HG02885 (cell line): ENCODE data around the gene ZNF423.

Experiments used
- ATAC-seq: cut with Tn5 transposase; IDR thresholded peaks from one replicate; pipeline ENCODE4 v1.9.1; 2021; ENCODE audit warnings: mild to moderate bottlenecking; ENCODE audit not compliant: unreplicated experiment, poor library complexity

ZNF423 gene

DNA sequence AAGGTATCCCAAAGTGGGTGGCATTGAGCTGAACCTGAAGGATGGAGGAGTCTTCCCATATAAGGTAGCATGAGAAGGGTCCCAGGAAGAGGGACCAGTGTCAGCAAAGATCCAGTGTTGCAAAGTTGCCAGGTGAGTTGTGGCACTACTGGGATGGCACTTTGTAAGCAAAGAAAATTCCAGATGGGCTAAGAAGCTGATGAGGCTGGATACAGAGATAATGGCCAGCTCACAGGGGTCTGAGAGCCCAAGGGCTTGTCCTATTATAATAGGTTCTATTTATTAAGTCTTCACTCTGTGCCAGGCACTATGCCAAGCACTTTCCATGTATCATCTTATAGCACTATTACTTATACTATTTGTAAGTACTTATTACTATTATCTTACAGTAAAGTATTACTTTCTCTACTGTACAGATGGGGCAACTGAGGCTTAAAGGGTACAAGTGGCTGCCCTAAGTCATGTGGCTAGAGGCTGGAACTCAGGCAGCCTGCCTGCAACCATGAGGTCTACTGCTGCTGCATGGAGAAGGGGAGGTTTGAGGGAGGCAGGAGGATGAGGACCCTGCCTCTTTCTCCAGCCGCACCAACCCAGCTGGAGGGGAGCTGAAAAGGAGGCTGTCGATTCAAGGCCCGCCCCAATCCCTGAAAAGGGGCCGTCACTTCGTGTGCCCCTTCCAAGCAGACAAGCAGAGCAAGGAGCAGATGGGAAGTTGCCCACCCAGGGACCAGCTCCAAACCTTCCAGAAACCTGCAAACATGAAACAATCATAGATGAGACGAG is 395.8 kb downstream of the ZNF423 start:
- ATAC-seq, result no peak

DNA sequence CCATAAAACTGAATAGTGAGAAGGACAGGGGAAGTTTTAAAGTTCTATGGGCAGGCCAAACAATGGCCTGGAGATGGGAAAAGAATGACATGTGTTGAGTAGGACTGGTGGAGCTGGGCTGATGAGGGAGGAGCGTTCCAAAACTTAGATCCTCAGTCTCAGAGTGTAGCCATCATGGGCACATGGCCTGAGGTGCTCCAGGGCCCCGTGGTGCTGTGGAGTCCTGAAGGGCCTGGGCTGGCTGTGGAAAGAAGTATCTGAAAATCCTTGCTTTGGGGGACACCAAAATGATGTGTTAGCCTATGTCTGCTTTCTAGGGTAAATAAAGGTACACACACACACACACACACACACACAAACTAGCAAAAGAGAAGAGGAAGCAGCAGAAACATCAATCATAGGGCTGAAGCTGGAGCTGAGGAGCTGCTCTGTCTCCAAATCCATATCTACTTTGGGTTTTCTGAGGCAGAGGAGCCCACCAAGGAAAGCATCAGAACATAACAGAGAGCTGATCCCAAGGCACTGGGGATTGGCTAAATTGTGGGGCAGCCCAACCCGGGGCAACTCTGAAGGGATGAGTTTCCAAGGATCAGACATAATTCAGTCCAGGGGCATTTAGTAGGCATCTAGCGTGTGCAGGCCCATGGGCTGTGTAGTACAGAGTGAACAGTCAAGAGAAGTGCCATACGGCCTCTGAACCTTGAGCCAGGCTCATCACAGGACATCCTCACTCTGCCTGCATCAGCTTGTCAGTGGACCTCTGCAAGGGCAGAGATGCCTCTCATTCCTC is 397.1 kb downstream of the ZNF423 start:
- ATAC-seq, result no peak

DNA sequence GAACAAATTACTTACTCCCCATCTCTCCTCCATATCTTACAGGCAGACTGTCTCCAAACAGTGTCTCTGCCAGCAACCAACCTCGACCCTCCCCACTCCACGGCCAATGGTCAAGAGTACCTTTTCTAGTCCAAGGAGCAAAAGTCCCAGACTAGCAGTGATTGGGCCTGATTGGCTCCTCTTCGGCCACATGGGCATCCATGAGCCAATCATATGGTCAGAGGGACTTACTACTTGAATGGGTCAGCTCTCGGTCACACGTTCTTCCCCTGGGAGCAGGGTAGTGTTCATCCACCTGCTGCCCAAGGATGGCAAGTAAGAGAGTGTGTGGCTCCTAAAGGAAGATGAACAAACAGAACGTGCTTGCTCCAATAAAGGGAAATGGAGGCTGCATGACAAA is 397.7 kb downstream of the ZNF423 start:
- ATAC-seq, result no peak

DNA sequence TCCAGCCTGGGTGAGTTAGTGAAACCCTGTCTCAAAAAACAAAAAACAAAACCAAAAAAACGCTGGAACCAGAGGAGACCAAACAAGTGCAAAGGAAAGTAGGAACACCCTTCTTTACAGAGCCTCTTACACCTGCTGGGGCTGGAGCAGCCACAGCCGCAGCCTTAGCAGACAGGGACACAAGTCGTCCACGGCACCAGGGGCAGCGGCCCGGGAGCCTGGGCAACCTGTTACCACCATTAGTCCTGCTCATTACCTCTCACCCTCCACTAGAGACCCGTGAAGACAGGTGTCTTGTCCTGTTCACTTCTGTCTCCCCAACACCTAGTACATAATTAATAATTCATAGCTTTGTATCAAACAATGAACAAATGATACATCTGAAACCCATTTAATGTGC is 398.7 kb downstream of the ZNF423 start:
- ATAC-seq, result no peak

DNA sequence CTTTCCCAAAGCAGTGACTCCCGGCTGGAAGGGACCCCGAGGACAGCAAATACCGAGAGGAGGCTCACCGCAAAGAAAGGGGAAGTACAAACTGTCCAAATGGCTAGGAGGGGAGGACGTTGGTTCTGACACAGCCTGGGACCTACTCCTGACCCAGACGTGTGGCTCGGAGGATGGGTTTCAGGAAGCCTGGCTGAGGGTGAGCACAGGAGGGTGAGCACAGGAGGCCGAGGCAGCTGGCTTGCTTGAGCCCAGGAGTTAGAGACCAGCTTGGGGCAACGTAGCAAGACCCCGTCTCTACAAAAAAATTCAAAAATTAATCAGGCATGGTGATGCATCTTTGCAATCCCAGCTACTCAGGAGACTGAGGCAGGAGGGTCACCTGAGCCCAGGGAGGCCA is 399.1 kb downstream of the ZNF423 start:
- ATAC-seq, result no peak

DNA sequence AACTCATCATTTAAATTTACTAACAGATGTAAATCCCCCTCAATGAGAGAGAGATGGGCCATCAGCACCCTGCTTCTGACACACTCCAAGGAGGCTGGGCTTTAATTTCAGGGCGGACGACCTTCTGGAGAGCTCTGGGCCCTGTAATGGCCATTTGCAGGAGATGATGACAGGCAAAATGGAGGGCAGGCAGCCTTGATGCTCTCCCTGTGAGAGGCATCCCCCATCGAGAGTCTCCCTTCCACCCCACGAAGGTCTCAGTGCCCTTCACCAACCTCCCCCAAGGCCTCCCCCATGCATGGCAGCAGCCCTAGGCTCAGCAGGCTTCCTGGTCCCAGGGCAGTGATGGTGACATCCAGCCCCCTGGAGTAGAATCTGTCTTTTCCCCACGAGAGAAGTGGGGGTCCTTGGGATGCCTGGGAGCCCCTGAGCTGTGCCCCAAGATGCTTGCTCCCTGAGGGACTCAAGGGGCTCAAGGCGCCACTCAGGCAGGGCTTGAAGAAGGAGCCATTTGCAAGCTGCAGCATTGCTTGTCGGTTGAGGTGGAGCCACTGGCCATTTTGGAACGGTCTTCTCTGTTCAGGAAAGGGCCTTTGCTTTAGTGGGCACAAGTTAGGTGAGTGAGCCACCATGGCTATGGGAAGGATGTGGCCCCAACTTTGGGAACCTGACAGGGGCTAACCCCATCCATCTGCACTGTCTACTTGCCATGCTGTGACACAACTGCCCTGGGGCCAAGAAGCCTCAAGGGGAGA is 399.7 kb downstream of the ZNF423 start:
- no peak for ATAC-seq

DNA sequence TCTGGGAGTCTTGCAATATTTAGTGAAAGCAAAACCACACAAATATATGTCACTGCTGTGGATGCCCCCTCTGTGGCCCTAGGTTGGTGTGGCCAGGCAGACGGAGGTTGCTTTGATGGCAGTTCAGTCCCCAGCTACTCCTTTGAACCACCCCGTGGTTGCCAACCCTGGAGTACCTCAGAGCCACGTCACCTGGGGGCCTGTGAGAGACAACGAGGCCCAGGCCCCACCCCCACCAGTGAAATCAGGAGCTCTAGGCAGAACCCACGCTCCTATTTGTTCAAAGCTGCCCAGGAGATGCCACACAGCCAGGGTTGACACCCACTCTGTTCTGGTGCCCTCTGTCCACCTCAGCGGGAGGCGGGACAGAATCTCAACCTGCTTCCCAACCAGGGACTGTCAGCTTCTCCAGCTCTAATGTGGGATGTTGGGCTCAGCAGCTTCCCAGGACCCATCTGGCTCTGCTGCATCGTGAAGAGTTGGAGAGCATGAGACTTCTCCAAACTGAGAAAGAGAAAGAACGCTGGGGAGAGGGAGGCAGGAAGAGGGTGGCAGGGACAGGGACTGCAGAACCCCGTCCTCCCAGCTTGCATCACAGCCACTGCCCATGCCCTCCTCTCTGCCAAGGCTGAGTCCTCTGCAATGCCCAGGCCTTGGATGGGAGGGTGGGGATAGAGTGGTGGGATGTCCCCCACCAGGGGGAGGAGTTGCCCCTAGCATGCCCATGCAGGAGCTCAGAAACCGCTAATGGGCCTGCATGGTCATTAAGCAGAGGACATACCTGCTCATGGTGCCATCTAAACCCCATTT is 400.5 kb downstream of the ZNF423 start:
- no peak for ATAC-seq

DNA sequence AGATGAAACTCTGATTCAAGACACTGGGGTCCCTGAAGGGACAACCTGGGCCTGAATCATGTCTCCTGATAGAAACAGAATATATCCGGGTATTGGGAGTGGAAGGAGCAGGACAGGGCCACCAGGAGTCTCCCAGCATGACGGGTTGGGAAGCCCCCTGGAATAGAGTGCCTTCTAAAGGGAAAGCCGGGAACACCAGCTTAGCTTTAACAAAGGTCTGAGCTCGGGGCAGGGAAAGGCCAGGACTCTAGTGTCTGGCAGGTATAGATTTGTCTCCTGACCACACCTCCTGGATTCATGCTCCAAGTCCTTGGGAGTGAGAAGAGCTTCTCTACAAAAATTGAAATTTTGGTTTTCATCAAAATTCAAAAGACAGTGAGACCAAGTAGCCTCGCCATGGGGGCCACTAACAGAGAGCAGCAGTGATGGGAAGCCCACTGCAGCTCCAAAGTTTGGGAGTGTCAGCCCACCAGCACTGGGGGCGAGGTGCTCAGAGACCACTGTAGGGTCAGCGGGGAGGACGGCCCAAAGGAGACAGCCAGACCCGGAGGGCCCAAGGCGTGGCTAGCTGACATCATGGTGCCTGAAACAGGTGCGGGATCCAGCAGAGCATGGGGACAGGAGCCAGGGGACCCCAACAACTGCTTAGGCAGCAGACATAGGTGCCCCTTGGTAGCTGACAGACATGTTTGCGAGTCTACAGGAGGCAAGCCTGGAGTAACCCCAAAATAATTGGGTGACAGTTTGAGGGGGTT is 401.3 kb downstream of the ZNF423 start:
- no peak for ATAC-seq

DNA sequence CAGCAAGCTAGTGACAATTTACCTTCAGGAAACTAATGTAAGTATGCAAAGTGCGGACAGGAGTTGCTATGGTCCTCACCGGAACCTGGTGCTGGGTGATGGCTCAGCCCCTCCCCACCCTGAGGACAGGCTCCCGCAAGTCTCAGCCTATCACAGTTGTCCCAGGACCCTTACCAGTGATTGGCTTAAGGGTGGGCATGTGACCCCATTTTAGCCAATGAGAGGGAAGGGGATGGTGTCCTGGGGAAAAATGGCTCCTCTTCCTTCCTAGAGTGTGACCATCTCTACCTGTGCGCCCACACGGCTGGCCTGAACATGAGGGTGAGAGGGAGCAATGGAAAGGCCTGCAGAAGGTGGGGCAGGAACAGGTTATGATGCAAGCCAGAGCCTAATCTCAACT is 401.9 kb downstream of the ZNF423 start:
- no peak for ATAC-seq

DNA sequence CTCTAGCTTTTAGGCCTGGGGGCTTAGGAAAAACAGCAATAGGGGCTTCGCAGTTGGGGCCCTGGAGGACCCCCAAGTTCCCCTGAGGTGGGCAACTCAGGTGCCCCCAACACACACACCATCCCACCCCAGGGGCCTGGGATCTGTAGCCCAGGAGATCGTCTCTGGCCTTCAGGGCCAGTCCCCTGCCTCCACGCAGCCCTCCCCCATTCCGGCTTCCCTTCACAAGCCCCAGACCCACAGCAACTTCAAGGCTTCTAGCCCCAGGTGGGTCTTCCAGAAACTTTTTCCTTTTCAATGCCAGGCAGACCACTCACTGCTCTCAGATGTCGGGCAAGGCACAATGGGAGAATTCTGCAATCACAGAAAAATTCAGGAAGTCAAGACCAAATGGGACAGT is 402.9 kb downstream of the ZNF423 start:
- ATAC-seq, result no peak

DNA sequence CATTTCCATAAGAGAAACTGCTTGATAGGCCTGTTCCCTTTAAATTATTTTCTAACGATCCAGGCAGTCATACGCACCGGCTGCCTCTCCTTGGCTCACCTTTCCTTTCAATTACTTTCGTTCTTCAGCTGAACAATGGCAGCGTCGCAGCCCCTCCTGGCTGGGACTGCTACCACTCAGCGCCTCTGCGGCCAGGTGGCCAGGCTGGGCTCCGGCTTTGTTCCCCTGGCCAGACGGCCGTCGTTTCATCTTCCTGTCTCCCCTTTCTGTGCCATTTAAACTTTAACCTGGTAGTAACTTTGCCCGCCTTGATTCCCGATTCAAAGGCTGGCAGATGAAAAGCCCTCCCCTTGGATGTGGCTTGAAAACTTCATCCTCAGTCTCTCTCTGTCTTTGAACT is 403.3 kb downstream of the ZNF423 start:
- ATAC-seq, result no peak

DNA sequence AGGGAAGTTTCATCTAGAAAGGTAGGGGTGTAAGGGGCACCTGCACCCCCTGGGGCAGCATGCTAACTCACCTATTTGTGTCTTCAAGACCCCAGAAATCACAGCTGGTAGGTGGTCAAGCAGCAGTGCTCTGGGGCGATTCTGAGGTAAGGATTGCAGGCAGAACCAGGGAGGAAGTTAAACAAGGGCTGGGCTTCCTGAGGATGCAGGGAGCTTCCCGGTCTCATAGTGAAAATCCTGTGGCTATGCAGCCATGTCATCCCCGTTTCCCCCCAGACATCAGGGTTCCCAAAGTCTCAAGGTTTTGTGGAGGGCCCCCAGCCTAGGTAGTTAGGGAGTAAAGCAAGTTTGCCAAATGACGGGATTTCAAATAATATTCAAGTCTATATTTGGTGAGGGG is 403.8 kb downstream of the ZNF423 start:
- no peak for ATAC-seq

DNA sequence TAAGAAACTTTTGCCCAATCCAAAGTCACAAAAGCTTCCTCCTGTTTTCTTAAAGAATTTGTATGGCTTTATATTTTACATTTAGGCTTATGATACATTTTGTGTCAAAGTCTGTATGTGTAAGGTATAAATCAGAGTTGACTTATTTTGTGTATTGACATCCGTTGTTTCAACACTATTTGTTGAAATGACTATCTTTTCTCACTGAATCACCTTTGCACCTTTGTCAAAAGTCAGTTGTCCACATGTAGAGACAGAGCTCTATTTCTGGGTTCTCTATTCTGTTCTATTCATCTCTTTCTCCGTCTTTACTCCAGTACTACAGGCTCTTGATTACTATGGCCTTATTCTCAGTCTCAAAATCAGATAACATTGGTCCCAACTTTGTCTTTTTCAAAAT is 409.1 kb downstream of the ZNF423 start:
- ATAC-seq, result no peak

DNA sequence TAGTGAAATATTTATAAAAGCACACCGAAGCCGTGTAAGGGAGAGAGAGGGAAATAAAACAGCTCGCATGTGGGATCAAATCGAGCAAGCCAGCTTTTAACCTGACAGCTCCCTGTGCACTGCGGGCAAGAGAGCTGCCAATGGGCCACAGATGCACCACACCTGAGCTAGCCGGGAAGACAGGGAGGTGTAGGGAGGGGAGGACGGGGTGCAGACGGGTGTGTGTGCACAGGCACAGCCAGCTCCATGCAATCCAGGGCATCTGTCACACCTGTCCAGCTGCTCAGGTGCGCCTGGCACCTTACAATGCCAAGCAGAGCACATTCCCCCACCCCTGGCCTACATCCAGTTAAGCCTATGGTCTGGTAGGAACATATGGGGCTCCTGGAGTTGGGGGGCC is 412.3 kb downstream of the ZNF423 start:
- no peak for ATAC-seq

DNA sequence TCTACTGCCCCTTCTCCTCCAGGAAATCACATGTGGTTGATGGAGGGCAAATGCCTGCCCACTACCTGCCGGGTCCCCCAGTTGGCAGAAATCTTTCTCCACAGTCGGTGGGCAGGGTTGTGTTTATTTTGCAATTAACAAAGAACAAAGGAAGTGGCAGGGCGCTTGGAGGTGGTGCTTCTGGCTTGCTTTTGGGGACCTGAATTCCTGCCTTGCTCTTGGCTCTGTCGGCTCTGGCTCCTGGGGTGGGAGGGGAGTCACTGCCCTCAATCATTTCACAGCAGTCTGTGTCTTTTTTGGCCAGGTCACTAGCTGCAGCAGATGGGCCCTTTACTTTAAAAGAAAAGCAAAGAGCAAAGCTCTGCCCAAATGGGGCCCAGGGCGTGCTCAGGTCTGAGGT is 413.1 kb downstream of the ZNF423 start:
- no peak for ATAC-seq

DNA sequence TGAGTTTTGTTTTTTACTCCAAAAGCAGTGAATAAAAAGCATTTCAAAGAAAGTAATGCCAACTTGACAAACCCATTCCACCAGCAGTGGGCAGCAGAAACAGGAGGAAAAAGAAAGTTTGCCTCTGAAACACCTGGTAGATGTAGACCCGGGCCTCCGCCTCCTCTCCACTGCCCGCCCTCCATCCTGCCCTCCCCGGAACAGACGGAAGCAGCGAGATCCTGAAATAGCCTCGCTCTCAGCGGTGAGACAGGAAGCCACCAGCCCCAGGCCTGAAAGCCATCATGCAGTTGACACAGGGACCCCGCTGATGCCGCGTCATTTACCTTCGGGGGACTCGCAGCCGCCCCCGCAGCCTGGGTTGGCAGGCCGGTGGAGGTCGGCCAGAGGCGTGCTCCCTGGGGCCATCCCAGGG is 414.5 kb downstream of the ZNF423 start:
- peak; percentile 97 for ATAC-seq

DNA sequence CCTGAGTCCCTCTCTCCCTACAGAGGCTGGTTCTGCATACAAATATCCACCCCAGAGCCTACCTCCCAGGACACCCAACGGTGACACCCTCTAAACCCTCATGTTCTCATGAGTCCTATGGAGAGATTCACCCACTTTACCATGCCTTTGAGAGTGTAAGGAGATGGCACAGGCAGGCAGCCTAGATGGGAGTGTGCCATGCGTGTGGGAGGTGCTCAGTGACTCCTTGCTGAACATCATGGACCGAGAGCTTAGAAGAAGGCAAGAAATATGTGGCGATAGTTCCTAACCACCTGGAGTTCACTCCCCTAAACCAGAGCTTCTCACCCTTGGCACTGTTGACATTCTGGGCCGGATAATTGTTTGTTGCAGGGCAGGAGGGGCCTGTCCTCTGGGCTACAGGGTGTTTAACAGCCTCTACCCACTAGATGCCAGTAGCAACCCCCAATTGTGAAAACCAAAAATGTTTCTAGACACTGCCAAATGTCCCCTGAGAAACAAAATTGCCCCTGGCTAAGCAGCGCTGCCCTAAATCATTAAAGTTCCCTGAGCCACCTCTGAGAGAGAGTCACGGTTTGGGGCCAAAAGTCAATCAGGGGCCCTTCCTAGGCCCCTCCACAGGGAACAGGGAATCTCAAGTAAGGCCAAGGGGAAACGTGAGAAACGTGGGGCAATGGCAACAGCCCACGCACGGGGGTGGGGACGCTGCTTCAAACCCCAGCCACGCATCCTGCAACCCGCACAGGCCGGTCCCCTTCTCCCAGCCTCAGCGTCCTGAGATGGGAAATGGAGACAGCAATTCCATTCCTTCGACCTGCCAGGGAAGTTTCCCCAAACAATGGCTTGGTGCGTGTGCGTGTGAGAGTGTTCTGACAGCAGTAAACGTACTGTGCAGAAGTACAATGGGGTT is 415.5 kb downstream of the ZNF423 start:
- no peak for ATAC-seq

DNA sequence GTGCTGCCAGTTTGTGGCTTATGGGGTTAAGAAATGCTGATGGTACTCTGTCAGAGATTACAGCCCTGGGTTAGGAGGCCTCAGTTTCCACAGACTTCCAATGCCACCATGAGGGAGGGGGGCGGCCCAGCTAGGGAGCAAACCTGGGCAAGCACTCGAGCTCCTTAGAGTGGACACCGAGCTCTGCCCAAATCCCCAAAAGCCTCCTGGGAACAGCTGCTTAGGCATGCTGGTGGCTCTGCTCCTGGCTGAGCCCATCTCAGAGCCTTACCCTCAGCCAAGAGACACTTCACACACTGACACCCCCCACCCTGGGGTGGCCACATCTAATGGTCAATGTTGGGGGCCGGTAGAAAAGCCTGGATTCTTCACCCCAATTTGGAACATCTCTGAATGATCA is 416.2 kb downstream of the ZNF423 start:
- no peak for ATAC-seq

DNA sequence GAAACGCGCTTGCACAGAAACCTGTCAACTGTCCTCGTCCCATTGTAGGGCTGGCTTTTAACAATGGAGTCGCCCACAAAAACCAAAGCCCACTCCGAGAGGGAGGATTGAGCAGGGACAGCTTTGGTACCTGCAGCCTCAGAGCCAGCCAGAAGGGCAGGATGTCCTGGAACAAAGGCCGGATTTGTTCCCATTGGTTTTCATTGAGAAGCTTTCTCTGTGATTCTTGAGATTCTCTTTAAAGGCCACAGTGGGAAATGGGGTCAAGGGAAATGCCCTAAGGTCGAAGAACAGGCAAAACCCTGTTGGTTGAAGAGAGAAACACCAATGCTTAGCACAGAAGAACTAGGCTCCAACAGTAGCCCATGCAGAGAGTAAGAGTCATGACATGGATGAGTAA is 416.9 kb downstream of the ZNF423 start:
- no peak for ATAC-seq
